Right ventricle myocardium inferior (tissue), 1 donor: ENCODE data around the gene CRYGC. TPM values are rescaled to one million over a fixed set of nuclear protein-coding genes. Genes with fewer than 3 reads are reported as not detected.
A peak's percentile ranks its signal among the peaks of the same experiment; 100 is the strongest.

ENCODE experiments used
- ATAC-seq: fragments of 200-7000 bp; cut with Tn5 transposase; one replicate; pipeline ENCODE4 v1.9.1; 2020; ENCODE audit warnings: mild to moderate bottlenecking, moderate library complexity
- DNase-seq: peaks from one replicate; pipeline ENCODE4 v3.0.0; 2021; ENCODE audit errors: missing footprints
- intact Hi-C: fragments of 100-400 bp; cut with DNase I; formaldehyde crosslinking; loops from one replicate; pipeline ENCODE4 v1.11.0; 2022
- long read RNA-seq: library from polyadenylated mRNA; unstranded; transcript quantifications from one replicate; pipeline ENCODE4 v2.0.0, GENCODE V29; 2021
- total RNA-seq: library from RNA; stranded (reverse); fragmentation: NEBNext Ultra II Directional; extraction: Animal tissue kit (Norgen Biotek cat#: 25700); gene quantifications from one replicate; pipeline ENCODE4 v1.2.1, GENCODE V29; 2021
- donor health status: DM: no; HTN: yes; CAD: no; lungs with severe emphysema.

Gene CRYGC, protein sequence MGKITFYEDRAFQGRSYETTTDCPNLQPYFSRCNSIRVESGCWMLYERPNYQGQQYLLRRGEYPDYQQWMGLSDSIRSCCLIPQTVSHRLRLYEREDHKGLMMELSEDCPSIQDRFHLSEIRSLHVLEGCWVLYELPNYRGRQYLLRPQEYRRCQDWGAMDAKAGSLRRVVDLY
- not detected for total RNA-seq
- long read RNA-seq, result 0 reads

DNA sequence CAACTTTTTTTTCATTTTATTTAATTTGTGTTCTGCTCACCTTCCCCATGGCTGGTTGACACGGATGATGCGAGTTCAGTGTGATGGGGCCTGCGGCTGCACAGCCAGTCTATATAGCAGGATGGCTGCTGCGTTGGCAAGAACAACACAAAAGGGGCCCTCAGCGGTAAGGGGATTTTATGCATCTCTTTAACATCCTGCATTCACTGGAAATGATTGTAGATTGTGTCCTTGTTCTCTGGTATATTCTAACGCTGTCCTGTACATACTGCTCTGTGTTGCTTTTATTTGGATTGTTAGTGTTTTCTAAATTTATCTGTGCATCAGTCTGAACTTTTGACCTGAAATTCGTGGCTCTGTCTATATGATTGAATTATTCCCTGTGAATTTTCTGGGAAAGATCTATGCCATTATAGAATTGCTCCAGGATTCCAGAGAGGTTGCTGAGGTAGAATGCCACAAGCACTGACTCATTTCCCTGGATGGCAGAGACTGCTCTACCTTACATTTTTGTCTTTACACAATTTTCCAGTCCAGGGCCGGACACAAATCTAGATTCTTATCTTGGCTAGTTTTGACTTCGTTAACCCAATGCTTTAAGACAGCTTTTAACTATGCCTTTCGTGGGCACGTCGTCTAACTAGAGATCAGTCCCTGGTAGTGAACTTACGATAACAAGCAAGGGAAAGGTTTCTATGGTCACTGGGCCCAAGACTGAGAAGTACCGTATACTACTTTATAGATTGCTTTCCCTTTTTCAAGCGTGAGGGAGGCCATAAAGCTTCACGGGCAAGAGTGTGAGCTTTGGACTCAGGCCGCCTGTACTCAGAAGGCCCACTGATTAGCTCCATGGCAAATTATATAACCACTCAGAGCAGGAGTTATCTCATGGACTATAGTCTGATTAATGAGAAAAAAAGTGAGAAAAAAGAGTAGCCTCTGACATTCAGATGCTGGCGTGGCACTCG lies at the start of gene CRYGC:
TSS of gene CRYGC (minus strand) at position 85 of the 968 bp plus-strand sequence. CDS start at position 49, 36 bp downstream.
- DNase-seq (no peak), ATAC-seq (no peak)
- intact Hi-C loops, result loop anchor here (5.0 kb wide), 1 partner anchor 483 kb away; no protein-coding TSS in a partner anchor

DNA sequence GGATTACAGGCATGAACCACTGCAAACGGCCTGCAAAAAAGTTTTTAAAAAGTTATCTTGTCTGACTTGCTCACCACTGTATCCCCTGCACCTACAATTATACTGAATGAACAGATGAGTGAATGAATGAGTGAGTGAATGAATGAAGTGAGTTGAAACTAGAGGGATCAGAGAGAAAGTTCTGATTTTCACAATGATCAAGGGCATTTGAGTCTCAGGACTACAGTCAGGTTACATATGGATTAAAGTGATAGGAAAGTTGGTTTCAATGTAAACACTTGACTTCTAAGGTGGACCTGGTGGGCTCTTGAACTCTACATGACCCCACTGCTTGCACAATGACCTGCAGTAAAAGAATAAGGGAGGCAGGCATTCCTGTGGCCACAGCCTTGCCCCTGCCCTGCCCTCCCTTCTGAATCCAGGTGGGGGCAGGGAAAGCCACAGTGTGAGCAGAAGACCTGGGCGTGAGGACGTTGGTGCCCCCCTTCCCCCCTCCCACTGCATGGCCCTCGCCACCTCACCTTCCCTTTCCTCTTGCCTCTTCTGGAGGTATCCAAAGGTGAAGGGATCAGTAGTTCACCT lies 49.5 kb upstream of the CRYGC start:
- ATAC-seq (no peak), DNase-seq (no peak)
- intact Hi-C loops, result loop anchor here (5.0 kb wide), 1 partner anchor 78 kb away; the partner anchor contains the start of gene IDH1

DNA sequence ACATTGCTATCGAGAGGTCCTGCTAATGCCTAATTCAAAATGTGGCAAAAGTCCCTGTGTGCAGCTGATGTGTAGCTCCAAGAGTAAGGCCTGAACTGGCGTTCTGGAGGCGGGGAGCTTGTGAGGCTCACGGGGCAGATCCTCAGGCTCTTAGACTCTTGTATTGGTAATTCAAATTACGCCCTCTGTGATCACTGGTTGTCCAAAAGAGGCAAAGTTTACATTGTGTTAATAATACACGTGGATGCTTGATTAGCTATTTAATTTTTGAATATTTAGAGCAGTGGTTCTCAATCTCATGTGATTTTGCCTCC lies 46.2 kb upstream of the CRYGC start:
- ATAC-seq (no peak), DNase-seq (no peak)
- intact Hi-C loops, result loop anchor here (5.0 kb wide), 1 partner anchor 82 kb away; the partner anchor contains the start of gene IDH1

DNA sequence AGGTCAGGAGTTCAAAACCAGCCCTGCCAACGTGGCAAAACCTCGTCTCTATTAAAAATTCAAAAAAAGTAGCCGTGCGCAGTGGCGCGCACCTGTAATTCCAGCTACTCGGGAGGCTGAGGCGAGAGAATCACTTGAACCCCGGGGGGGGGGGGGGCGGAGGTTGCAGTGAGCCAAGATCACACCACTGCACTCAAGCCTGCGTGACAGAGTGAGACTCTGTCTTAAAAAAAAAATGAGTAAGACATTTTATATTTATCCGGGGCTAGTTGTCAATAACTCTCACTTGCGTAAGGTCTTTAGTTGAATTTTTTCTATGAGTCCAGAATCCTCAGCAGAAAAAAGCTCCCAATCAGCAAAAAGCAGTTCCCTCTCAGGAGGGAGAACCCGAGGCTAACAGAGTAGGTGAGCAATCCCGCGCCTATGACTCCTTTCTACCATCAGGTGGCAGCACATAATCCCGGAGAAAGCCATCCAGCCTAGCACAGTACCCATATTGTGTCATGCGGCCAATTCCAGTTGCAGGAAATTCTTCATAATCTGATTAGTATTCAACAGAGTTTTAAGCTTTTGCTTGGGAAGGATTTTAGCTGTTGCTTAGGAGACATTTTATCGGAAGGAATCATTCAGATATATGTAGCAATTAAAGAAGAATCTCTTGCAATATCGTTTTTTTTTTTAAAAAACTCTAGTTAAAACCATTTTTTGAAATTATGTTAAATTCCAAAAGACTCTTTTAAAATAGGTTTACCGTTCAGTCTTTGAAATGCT lies 45.6 kb upstream of the CRYGC start:
- ATAC-seq (peak; percentile 96), DNase-seq (no peak)
- intact Hi-C loops, result loop anchor here (5.0 kb wide), 1 partner anchor 82 kb away; the partner anchor contains the start of gene IDH1

DNA sequence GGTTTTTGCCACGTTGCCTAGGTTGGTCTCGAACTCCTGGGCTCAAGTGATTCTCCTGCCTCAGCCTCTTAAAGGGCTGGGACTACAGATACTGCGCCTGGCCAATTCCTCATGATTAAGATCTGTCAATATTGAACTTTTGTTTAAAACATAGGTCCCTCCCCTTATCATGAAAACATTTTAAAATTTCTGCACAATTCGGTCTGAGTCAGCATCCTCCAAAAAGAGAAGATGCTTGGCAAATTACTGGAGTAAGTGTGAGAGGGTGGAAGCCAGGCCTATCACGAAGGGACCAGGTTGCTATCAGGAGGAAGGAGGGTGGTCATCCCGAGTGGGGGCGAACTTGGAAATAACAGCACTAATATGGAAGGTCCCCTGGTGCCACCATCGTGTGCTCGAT lies 44.5 kb upstream of the CRYGC start:
- no peak for DNase-seq
- ATAC-seq, result no peak
- intact Hi-C loops, result no loop called here

DNA sequence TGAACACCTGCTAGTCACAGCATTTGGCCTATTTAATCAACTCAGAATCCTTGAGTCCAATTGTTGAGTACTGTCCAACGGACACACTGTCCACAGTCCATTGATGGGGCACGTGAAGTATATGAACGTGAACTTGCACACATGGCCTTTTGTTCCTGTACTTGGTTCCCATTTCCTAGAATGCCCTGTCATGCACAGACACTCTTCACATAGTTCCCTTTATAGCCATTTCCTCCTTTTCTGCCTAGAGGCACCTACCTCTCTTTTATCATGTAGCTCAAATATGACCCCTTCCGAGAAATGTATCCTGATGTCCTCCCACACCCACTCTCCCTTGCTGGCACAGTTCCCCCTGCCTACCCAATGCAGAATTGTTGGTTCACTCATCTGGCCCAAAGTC lies 42.5 kb upstream of the CRYGC start:
- intact Hi-C loops, result no loop called here
- no peak for DNase-seq
- ATAC-seq, result peak; percentile 63

DNA sequence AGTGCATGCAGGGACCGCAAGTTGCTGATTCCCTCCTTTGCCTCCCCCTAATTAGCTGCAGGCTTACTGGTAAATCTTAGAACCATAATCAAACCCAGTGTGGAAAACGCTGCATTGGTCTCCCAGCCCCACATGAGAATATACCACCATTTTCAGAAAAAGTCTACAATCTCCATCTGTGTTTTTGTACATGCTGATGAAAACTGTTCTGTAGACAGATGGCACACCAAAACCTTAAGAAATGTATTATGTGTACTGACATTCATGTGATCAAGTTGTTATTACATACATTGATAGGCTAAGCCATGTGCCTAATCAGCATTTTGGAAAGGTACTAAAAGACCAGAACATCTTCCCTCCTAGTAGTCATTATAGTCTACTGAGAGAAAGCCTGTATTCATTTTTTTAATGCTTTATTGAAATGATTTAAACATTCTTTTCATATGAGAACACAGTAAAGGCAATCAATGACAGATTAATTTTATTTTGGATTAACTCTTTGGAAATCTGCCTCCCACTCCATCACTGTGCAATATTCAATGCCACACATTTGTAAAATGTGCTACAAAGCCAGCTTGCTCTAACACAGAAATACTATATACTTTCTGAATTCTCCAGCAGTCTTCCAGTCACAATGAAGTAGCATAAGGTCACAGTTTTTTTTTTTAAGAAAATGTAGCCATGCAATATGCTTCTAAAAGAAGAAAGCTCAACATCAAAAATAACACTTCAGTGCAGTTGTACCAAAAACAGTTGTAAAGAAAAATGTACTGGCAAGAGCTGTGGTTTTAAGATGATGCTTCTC lies 35.5 kb upstream of the CRYGC start:
- ATAC-seq (no peak), DNase-seq (no peak)
- intact Hi-C loops, result no loop called here

DNA sequence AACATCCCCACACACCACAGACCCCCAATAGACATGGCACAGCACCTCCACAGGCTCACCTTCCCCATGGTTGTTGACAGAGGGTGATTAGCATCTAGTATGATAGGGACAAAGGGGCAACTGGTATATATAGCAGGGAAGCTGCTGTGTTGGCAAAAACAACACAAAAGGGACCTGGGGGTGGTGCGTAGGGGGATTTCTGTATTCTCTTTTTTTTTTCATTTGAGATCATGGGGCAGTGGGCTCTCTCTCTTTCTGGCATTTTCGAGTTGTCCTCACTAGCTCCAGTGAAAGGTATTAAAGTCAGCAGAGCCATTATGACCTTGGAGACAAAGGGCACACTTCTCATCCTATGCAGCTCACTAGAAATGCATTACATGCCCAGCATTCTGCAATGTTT lies 33.9 kb upstream of the CRYGC start, which contains the start of gene CRYGA:
TSS of gene CRYGA (minus strand) at position 101 of the 400 bp plus-strand sequence. CDS start at position 68, 33 bp downstream.
- DNase-seq (no peak), ATAC-seq (no peak)
- intact Hi-C loops, result no loop called here

DNA sequence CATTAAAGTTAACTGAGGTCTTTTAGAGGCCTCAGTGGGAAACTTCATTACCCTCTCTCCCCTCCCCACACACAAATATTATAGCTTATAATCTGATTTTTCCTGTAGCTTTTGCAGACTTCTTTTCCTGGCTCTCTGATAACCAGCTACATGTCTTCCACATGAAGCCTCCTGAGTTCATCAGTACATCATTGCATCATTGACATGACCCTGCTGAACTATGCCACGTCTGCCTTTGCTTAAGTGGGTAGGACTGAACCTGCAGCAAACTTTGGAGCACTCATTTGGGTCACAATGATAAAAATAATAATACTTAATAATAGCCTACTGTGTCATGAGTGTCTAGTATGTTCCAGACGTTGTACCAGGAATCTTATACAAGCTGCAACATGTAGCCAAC lies 26.8 kb upstream of the CRYGC start:
- DNase-seq (no peak), ATAC-seq (no peak)
- intact Hi-C loops, result no loop called here

DNA sequence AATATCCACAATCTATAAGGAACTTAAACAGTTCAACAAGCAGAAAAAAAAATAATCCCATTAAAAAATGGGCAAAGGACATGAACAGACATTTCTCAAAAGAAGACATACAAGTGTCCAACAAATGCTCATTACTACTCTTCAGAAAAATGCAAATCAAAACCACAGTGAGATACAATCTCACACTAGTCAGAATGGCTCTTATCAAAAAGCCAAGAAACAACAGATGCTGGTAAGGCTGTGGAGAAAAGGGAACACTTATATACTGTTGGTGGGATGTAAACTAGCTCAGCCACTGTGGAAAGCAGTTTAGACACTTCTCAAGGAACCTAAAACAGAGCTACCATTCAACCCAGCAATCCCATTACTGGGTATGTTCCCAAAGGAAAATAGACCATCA lies 23.5 kb upstream of the CRYGC start:
- DNase-seq (no peak), ATAC-seq (no peak)
- intact Hi-C loops, result no loop called here

DNA sequence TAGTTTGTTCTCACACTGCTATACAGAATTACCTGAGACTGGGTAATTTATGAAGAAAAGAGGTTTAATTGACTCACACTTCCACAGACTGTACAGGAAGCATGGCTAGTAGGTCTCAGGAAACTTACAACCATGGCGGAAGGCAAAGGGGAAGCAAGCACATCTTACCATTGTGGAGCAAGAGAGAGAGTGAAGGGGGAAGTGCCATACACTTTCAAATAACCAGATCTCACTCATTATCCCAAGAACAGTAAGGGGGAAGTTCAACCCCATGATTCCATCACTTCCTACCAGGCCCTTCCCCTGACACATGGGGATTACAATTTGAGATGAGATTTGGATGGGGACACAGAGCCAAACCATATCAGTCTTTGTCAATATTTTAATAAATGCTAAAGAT lies 21.3 kb upstream of the CRYGC start:
- ATAC-seq (no peak), DNase-seq (no peak)
- intact Hi-C loops, result no loop called here

DNA sequence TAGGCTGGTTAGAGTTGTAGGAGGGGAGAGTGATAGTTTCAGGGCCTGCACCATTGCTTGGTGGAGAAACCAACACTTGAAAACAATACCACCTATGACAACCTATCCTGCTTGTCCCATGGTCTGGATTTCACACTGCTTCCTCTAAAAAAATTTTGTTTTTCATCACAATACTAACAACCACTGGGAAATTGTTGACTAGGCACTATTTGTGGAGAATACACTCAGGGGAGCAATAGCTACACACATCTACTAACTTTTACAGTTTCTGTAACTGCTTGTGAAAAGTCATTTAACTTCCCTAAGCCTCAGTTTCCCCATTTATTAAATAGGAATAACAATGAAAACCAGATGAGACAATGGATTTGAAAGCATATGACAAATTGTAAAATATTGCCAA lies 20.5 kb upstream of the CRYGC start:
- DNase-seq (no peak), ATAC-seq (no peak)
- intact Hi-C loops, result no loop called here

DNA sequence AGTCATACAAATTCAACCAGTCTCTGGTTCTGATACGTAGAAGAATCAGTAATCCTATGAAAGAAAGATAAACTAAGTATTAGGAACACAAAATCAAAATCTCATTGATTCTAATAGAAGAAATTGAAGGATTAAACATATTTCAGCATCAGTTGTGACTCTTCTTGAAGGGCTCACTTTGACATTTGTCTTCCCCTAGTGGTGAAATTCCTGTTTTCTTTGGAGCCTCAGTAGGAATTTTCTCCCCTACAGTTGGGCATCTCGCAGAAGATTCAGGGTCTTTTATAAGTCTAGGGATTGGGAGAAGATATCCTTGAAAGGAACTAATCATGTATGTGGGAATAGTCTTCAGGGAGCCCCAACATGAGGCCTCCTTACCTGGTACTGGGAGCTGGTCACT lies 19.2 kb upstream of the CRYGC start:
- intact Hi-C loops, result no loop called here
- DNase-seq (no peak), ATAC-seq (no peak)

DNA sequence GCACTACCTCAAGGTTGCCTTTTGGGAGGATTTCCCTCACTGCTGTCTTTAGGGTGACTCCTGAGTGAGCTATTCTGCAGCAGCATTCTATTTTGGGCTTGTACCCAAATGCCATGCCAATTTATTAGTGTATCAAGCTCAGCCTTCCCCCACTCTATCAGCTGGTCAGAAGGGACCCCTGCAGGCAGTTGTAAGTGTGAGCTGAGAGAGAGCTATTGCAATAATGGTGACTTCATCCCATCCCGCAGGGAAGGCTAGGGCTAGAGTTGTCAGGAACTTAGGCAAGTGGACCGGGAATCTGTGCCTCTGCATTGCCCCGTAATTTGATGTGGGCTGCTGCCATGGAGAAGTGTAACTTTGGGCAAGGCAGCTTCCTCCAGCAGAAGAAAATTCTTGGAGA lies 18.1 kb upstream of the CRYGC start:
- intact Hi-C loops, result no loop called here
- ATAC-seq, result no peak
- no peak for DNase-seq

DNA sequence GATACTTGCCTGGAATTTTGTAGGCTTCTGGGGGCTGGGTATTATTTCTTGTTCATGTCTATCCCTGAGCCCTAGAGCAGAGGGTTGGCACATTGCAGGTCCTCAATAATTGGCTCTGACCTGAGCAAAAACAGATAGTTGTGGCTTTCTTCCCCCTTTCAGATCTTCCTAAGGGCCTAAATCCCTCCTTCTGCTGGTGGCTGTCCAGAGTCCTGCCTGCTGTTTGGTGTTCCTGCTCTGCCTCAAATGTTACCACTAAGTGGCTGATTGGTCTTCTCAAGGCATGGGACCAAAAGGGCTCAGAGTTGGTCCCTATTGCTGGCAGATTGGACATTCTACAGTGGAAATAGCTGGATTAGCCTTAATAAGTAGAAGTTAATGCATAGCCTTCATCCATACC lies 17.4 kb upstream of the CRYGC start:
- no peak for ATAC-seq
- no peak for DNase-seq
- intact Hi-C loops, result no loop called here

DNA sequence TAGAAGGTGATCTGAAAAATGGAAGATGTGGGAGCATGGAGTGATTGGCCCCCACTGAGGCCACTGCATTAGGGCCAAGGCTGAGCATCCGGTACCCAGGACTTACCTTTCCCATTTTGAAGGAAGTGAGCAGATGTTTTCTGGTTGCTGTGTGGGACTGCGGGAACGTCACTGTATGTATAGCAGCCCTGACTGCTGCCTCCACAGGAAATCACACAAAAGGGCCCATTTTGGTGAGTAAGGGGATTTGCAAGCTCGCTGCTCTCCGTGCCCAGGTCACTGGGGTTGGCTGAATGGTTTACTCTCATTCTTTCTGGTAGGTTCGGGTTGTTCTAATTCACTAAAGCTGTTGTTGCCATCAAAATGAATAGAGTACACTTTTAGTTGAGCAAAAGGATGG lies 16.4 kb upstream of the CRYGC start, which contains the start of gene CRYGB:
TSS of gene CRYGB (minus strand) at position 153 of the 400 bp plus-strand sequence. CDS start at position 115, 38 bp downstream.
- DNase-seq (no peak), ATAC-seq (no peak)
- intact Hi-C loops, result no loop called here

DNA sequence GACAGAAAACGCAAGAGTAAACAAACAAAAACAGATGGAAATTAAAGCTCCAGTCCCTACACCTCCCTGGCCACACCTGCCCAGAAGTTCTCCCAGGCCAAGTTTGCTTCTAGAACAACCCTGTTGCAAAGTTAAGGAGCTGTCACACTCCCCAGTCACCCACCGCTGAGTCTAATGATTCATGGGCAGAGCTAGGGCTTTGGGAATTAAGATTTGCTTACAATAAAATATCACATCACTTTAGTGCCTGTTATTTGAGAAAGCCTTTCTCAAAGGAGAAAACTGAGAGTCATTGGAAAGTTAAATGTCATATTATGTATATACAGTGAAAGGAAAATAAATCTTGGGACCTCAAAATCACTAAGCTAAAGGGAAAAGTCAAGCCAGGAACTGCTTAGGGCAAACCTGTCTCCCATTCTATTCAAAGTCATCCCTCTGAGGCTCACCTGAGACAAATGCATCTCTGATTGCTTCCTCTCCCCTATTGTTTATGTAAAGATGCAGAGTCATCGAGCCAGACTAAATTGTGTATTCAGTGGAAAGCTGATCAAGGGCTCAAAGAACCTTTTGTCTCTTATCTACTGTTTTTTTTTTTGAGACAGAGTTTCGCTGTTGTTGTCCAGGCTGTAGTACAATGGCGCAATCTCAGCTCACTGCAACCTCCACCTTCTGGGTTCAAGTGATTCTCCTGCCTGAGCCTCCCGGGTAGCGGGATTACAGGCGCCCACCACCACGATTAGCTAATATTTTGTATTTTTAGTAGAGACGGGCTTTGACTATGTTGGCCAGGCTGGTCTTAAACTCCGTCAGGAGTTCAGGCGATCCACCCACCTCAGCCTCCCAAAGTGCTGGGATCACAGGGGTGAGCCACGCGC lies 13.5 kb upstream of the CRYGC start:
- DNase-seq (no peak), ATAC-seq (no peak)
- intact Hi-C loops, result no loop called here
